ENCODE data around the gene EMC7. TPM values are rescaled to one million over a fixed set of nuclear protein-coding genes. Genes with fewer than 3 reads are reported as not detected.
"Not testable (repeated sequence)": the region's sequence is repeated elsewhere in the genome, so short reads cannot be mapped to it uniquely, and the experiment has no call there.

Gene EMC7
- total and polyA plus RNA-seq, 9 donors, result 27.4 to 118 (median 41.5) TPM

GRCh38 chr15:34055868-34056595 lies 45.6 kb downstream of the EMC7 start:
- Histone ChIP-seq H3K36me3 (no peaks in the 10 kb centered on the region), H3K27me3 (no peaks in the 10 kb centered on the region), H3K27ac (no peak overlapping the region), H3K9me3 (no peaks in the 10 kb centered on the region), H3K4me3 (no peak overlapping the region), H3K4me1 (ENCODE audit: insufficient read depth) (no peaks in the 10 kb centered on the region)
- DNase-seq, result no peak
- intact Hi-C loops (cut with DNase I), result no loop called here
- WGBS, 3 donors, result 4 to 8% (median 5%) methylated on average over 3 of the region's 3 CpGs
- TF ChIP-seq, protein P1, sequence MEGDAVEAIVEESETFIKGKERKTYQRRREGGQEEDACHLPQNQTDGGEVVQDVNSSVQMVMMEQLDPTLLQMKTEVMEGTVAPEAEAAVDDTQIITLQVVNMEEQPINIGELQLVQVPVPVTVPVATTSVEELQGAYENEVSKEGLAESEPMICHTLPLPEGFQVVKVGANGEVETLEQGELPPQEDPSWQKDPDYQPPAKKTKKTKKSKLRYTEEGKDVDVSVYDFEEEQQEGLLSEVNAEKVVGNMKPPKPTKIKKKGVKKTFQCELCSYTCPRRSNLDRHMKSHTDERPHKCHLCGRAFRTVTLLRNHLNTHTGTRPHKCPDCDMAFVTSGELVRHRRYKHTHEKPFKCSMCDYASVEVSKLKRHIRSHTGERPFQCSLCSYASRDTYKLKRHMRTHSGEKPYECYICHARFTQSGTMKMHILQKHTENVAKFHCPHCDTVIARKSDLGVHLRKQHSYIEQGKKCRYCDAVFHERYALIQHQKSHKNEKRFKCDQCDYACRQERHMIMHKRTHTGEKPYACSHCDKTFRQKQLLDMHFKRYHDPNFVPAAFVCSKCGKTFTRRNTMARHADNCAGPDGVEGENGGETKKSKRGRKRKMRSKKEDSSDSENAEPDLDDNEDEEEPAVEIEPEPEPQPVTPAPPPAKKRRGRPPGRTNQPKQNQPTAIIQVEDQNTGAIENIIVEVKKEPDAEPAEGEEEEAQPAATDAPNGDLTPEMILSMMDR (IDR thresholded peaks at IDR 0.05), result no peak
- TF ChIP-seq POLR2A (IDR thresholded peaks at IDR 0.05) (no peak), EP300 (IDR thresholded peaks at IDR 0.05) (no peak)

DNA sequence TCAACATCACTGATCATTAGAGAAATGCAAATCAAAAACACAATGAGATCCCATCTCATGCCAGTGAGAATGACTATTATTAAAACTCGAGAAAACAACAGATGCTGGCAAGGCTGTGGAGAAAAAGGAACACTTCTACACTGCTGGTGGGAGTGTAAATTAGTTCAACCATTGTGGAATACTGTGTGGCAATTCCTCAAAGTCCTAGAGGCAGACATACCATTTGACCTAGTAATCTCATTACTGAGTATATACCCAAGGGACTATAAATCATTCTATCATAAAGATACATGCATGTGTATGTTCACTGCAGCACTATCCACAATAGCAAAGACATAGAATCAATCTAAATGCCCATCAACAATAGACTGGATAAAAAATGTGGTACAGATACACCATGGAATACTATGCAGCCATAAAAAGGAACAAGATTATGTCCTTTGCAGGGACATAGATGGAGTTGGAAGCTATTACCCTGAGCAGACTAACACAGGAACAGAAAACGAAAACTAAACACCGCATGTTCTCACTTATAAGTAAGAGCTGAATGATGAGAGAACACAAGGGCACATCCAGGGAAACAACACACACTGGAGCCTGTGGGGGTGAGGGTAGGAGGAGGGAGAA lies 47.5 kb downstream of the EMC7 start:
- Histone ChIP-seq H3K36me3 (no peaks in the 10 kb centered on the region), H3K27ac (no peak overlapping the region), H3K27me3 (no peaks in the 10 kb centered on the region), H3K4me1 (ENCODE audit: insufficient read depth) (no peaks in the 10 kb centered on the region), H3K9me3 (no peaks in the 10 kb centered on the region), H3K4me3 (no peak overlapping the region)
- TF ChIP-seq POLR2A (IDR thresholded peaks at IDR 0.05), result no peak
- TF ChIP-seq EP300 (IDR thresholded peaks at IDR 0.05), result no peak
- TF ChIP-seq, protein P1 (IDR thresholded peaks at IDR 0.05), result no peak
- intact Hi-C loops (cut with DNase I), result no loop called here
- no peak for DNase-seq
- 93 to 97% (median 95%) methylated on average over 3 of the region's 3 CpGs for WGBS, 3 donors

DNA sequence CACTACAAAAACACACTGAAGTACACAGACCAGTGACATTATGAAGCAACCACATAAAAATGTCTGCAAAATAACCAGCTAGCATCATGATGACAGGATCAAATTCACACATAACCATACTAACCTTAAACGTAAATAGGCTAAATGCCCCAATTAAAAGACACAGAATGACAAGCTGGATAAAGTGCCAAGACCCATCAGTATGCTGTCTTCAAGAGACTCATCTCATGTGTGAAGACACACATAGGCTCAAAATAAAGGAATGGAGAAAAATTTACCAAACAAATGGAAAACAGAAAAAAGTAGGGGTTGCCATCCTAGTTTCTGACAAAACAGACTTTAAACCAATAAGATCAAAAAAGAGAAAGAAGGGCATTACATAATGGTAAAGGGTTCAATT lies 51.3 kb downstream of the EMC7 start:
- H3K27ac ChIP-seq; H3K4me3 ChIP-seq; H3K9me3 ChIP-seq; H3K4me1 ChIP-seq (ENCODE audit: insufficient read depth); intact Hi-C loops (cut with DNase I); H3K27me3 ChIP-seq; DNase-seq; H3K36me3 ChIP-seq: not testable (repeated sequence)
- 81 to 82% (median 82%) methylated on average over 1 of the region's 1 CpG for WGBS, 3 donors

GRCh38 chr15:34049112-34049511 lies 52.5 kb downstream of the EMC7 start:
- H3K9me3 ChIP-seq, result no peaks in the 10 kb centered on the region
- H3K4me1 ChIP-seq (ENCODE audit: insufficient read depth), result no peaks in the 10 kb centered on the region
- DNase-seq, result no peak
- WGBS, 3 donors, result 98 to 99% (median 98%) methylated on average over 2 of the region's 2 CpGs
- H3K27me3 ChIP-seq, result no peaks in the 10 kb centered on the region
- H3K4me3 ChIP-seq, result no peak overlapping the region
- no peaks in the 10 kb centered on the region for H3K36me3 ChIP-seq
- H3K27ac ChIP-seq, result no peak overlapping the region
- intact Hi-C loops (cut with DNase I), result no loop called here
- TF ChIP-seq POLR2A (IDR thresholded peaks at IDR 0.05), result no peak
- TF ChIP-seq, protein P1 (IDR thresholded peaks at IDR 0.05), result no peak
- no peak for TF ChIP-seq EP300 (IDR thresholded peaks at IDR 0.05)
